HG02973 (cell line): ENCODE measurements around the gene WASHC2C.
"Not testable (repeated sequence)": the region's sequence is repeated elsewhere in the genome, so short reads cannot be mapped to it uniquely, and the experiment has no call there.

Source experiments
- ATAC-seq: cut with Tn5 transposase; IDR thresholded peaks from one replicate; pipeline ENCODE4 v1.9.1; 2021; ENCODE audit warnings: moderate library complexity; ENCODE audit not compliant: unreplicated experiment

Gene WASHC2C

DNA sequence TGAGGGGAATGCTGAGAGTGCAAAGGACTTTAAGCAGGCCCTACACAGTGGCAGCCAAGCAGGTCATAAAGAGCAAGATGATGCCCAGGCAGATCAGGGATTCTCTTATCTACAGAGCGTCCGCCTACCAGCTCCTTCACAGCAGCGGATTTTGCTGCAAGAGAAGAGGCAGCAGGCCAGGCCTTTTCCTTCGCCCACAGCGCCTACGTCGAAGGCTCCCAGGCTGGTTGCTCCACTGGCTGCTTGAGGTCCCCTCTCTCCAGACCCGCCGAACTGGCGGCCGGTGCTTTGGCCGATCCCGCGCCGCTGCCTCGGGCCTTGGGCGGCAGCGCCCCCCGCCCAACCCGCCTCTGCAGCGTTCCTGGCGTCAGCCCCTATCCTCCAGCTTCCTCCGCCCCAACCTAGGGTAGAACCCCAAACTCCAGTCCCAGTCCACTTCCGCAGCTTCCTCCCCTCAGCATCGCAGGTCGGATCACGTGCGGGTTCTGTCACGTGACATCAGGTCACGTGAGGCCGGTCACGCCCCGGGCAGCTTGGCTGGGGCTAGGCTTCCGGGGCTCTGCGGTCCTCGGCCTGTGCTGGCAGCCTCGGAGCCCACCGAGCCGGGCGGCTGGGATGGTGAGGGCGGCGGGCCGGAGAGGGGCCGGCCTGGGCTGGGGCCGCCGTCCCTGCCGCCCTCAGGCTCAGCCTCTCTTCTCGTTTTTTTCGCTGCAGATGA is at the start of gene WASHC2C:
WASHC2C (plus strand) TSS at position 564 of the 718 bp plus-strand sequence; CDS start at position 616, 52 bp downstream.
- peak; percentile 93 for ATAC-seq

DNA sequence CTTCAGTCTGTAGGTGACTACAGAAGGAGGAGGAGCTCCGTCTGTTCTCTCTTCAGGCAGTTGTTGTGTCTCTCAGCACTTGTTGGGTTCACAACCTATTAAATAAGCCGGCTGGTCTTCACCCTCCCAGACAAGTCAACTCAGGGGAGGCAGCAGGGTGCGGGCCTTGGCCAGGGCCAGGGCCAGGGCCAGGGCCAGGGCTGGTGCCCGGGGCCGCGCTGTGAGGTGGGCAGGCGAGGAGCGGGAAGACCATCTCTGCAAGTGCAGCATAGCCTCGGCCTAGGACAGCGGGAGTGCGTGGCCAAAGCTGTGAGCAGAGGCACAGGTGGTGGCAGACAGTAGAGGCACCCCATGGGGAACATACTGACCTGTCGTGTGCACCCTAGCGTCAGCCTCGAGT is 48.6 kb upstream of the WASHC2C start:
- not testable (repeated sequence) for ATAC-seq

DNA sequence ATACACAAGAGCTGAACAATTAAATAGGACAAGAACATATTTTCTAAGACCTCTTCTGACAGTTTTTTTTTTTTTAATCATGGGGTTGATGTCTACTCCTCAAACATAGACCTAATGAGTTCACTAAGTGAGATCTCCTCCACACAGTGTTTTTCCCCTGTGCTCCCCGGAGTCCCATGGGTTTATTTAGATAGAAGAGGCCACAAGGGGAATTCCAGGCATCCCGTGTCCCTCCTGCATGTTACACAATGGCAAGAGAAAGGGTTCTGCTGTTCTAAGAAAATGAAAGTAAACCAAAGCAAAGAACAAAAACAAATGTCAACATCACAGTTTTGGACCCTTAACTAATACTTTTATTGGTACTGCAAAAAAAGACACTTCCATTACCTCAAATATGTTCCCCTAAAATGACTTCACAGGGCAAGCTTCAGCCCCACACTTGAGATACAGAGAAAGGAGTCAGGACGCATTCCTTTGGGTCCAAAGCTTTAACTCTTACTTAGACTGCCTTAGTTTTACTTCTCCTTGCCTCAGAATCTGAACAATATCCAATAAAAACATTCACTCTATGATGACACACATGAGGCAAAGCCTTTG is 16.8 kb upstream of the WASHC2C start:
- ATAC-seq = peak; percentile 68

- ATAC-seq = not testable (repeated sequence)
Measured at GRCh38 chr10:45711223-45711622, 15.8 kb upstream of the WASHC2C start.

GRCh38 chr10:45717053-45717452 is 10.0 kb upstream of the WASHC2C start:
- ATAC-seq = not testable (repeated sequence)

- not testable (repeated sequence) for ATAC-seq
Measured at GRCh38 chr10:45717642-45718041, 9.4 kb upstream of the WASHC2C start.

DNA sequence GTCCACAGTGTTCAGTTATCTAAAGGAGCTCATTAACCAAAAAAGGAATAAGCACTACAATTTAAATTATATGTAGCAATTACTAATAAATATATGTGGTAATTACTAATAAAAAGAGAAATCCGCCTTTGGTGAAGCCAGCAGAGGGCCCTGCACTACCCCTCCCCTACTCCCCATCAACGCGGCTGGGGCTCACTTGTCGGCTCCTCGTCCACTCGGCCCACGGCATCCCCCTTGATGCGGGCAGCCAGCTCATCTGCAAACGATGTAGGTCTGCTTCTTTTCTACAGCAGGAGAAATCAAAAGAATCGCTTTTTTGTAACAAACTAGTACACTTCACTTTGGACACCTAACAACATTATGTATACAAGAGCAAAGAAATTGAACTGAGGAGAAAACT is 5.6 kb upstream of the WASHC2C start:
- not testable (repeated sequence) for ATAC-seq

- ATAC-seq = not testable (repeated sequence)
Measured at GRCh38 chr10:45723851-45724250, 3.2 kb upstream of the WASHC2C start.

GRCh38 chr10:45727421-45727965 is 427 bp downstream of the WASHC2C start:
- peak; percentile 39 for ATAC-seq

DNA sequence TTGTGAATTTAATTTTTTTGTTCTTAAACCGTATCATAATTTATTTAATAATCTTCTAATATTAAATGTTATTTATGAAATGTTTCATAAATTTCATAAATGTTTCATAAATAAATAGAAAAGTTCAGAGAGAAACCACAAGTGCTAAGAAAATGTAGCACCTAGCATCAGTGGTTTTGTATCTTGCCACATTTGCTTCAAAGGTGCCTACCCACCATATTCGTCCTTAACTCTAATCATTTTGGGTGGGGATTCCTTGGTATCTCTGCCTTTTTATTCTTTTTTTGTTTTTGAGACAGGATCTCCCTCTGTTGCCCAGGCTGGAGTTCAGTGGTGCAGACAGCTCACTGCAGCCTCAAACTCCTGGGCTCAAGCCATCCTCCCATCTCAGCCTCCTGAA is 7.4 kb downstream of the WASHC2C start:
- not testable (repeated sequence) for ATAC-seq

- not testable (repeated sequence) for ATAC-seq
Measured at GRCh38 chr10:45734867-45735266, 7.8 kb downstream of the WASHC2C start.

DNA sequence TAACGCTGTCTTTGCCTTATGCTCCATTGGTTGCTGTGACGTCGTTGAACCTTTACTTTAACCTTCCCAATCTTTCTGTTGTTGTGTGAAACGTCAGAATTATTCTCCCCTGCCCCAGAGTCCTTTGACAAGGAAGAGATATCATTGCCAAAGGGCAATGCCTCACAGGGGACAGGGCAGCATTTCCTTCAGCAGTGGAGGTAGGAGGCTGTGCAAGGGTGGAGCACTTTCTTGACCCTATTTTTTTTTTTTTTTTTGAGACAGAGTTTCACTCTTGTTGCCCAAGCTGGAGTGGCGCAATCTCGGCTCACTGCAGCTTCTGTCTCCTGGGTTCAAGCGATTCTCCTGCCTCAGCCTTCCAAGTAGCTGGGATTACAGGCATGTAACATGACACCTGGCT is 14.5 kb downstream of the WASHC2C start:
- not testable (repeated sequence) for ATAC-seq

DNA sequence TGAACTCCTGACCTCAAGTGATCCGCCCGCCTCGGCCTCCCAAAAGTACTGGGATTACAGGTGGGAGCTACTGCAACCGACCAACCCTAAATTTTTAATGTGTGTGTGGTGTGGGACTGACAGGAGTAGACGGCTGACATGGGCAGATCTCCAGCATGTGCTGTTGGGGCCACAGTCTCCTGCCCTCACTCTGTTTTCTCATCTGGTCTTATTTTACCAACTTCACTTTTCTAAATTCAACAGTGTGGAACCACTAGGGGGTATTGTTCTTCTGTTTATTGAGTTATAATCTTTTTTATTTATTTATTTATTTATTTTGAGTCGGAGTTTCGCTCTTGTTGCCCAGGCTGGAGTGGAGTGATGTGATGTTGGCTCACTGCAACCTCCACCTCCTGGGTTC is 14.9 kb downstream of the WASHC2C start:
- ATAC-seq = not testable (repeated sequence)

- not testable (repeated sequence) for ATAC-seq
Measured at GRCh38 chr10:45751141-45751540, 24.1 kb downstream of the WASHC2C start.

- not testable (repeated sequence) for ATAC-seq
Measured at GRCh38 chr10:45752210-45752609, 25.1 kb downstream of the WASHC2C start.

DNA sequence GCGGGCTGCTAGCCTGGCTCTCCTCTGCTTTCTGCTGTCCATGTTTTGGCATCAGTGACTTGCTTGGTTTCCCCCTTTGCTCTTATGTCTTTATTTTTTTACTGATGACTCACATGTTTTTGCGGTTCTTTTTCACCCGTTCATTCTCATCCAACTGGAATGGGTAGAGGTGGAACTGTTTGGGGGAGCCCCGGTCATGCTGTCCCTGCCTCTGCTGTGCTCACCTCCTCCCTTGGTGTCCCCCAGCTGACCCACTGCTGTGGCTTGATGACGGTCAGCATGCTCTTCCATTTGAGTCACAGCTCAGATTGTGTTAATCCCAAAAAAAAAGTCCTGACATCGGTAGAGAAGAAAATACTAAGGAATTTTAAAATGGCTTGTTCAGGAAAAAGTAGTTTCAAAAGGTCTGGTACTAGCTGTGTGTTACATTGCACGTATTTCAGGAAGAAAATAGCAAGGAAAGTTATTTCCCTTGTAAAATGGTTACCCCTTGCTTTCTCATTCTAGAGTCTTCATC is 27.0 kb downstream of the WASHC2C start:
- ATAC-seq = not testable (repeated sequence)

GRCh38 chr10:45755083-45755482 is 28.0 kb downstream of the WASHC2C start:
- not testable (repeated sequence) for ATAC-seq

- not testable (repeated sequence) for ATAC-seq
Measured at GRCh38 chr10:45756065-45756464, 29.0 kb downstream of the WASHC2C start.

DNA sequence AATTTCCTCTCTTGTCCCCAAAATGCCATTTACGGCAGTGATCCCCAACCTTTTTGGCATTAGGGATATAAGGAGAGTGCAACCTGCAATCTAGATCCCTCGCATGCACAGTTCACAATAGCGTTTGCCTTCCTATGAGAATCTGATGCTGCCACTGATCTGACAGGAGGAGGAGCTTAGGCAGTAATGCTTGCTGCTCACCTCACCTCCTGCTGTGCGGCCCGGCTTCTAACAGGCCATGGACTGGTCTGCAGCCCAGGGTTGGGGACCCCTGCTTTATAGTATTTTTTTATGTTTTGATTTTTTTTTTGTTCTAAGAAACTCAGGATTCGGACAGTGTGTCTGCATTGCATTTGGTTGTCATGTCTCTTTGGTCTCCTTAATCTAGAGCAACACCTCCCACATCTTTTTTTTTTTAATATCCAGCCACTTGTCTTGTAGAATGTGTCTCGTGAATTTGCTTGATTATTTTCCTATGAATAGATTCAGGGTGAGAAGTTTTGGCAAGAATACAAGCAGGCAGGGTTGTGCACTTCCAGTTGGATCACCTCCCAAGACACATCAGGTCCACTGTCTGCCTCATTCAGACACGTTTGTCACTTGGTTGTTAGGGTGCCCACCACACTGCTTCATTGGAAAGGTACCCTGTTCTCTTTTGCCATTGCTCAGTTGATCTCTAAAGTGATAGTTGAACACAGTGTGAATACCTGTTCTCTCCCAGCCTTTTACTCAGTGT is 30.8 kb downstream of the WASHC2C start:
- ATAC-seq = not testable (repeated sequence)

GRCh38 chr10:45761622-45762021 is 34.6 kb downstream of the WASHC2C start:
- not testable (repeated sequence) for ATAC-seq

GRCh38 chr10:45763037-45763436 is 36.0 kb downstream of the WASHC2C start:
- ATAC-seq = not testable (repeated sequence)
